ENCODE data around the gene PRKCG. TPM values are rescaled to one million over a fixed set of nuclear protein-coding genes. Genes with fewer than 3 reads are reported as not detected.
A peak's percentile ranks its signal among the peaks of the same experiment; 100 is the strongest.
"Not testable (repeated sequence)": the region's sequence is repeated elsewhere in the genome, so short reads cannot be mapped to it uniquely, and the experiment has no call there.

Gene PRKCG
- total and polyA plus RNA-seq, 4 donors = 1.2 TPM; not detected in 3

DNA sequence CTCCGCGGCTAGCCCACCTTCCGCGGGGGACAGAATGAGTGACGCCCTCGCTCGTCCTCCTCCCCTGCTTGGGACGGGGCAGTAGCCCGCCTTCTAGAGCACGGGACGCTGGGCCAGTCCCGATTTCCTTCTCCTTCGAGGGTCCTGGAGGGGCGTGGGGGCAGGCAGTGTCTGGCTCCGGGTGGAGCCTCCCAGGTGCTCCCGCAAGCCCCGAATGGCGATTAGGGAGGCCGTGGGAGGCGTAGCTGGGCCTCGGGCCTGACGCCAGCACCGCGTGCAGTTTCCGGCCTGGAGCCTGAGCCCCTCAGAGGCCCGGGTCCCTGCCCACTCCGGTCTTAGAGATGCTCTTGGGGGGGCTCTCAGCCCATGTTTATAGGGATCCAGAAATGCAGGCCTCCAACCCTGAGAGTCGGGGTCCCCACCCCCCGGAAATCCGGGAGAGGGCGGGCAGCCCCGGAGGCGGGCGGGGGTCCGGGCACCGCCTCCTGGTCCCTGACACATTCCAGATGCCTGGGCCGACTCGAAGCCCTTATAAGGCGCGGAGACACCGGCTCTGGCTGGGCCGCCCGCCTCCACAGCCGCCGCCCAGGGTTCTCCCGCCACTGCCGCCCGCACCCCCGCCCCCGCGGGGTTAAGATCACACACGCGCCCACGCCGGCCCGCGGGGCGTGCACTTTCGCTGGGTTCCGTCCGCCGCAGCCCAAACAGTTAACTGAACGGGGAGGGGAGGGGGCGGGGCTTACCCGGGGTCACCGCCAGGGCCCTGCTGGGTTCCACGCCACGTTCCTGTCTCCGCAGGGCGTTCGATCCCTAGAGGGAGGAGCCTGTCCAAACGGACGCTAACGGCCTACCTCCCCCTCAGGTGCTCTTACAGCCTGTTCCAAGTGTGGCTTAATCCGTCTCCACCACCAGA lies 12.8 kb upstream of the PRKCG start:
- Histone ChIP-seq H3K4me1 (ENCODE audit: control insufficient read depth in 1 of 2, insufficient read depth in 2 of 2, low read length in 2 of 2) (no peaks in the 10 kb centered on the region), H3K4me3 (ENCODE audit: low read length in 2 of 2) (peak overlapping the region; percentile 91 to 99), H3K27me3 (ENCODE audit: control insufficient read depth in 1 of 2, insufficient read depth in 2 of 2, low read length in 1 of 2) (no peaks in the 10 kb centered on the region), H3K27ac (ENCODE audit: low read depth in 1 of 2, low read length in 2 of 2) (peak overlapping the region; percentile 94 to 98), H3K9me3 (ENCODE audit: control insufficient read depth, low read length) (no peaks in the 10 kb centered on the region), H3K36me3 (ENCODE audit: control insufficient read depth in 1 of 2, insufficient read depth in 2 of 2, low read length in 1 of 2) (peaks cover 0 to 8% of the 10 kb centered on the region in 2 donors)
- intact Hi-C loops (cut with DNase I) = loop anchor here (5.0 to 10.0 kb wide), 5 partner anchors 246 to 1246 kb away; partner anchors contain the start of genes TSEN34 (in 2 of the 2), LENG8 (in 1 of the 2), PPP1R12C (in 1 of the 2) and PRPF31 (in 1 of the 2)
- ATAC-seq (ENCODE audit: low FRiP score) (peak; percentile 68), DNase-seq (peak; percentile 93 to 97)
- 0 to 1% methylated on average over 54 to 75 of the region's 75 CpGs for WGBS, 2 donors

DNA sequence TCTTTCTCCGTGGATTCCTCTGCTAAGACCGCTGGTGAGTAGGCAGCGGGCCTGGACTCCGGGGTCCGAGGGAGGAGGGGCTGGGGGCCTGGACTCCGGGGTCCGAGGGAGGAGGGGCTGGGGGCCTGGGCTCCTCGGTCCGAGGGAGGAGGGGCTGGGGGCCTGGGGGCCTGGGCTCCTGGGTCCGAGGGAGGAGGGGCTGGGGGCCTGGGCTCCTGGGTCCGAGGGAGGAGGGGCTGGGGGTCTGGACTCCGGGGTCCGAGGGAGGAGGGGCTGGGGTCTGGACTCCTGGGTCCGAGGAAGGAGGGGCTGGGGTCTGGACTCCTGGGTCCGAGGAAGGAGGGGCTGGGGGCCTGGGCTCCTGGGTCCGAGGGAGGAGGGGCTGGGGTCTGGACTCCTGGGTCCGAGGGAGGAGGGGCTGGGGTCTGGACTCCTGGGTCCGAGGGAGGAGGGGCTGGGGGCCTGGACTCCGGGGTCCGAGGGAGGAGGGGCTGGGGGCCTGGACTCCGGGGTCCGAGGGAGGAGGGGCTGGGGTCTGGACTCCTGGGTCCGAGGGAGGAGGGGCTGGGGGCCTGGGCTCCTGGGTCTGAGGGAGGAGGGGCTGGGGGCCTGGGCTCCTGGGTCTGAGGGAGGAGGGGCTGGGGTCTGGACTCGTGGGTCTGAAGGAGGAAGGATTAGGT lies 12.1 kb upstream of the PRKCG start:
- 0 to 2% methylated on average over 15 to 24 of the region's 24 CpGs for WGBS, 2 donors
- not testable (repeated sequence) for H3K9me3 ChIP-seq (ENCODE audit: control insufficient read depth, low read length); DNase-seq; H3K4me1 ChIP-seq (ENCODE audit: control insufficient read depth in 1 of 2, insufficient read depth in 2 of 2, low read length in 2 of 2); H3K27ac ChIP-seq (ENCODE audit: low read depth in 1 of 2, low read length in 2 of 2); ATAC-seq (ENCODE audit: low FRiP score); H3K27me3 ChIP-seq (ENCODE audit: control insufficient read depth in 1 of 2, insufficient read depth in 2 of 2, low read length in 1 of 2)
- H3K4me3 ChIP-seq (ENCODE audit: low read length in 2 of 2) = peak overlapping the region; percentile 91 to 99
- intact Hi-C loops (cut with DNase I) = loop anchor here (5.0 to 10.0 kb wide), 5 partner anchors 245 to 1245 kb away; partner anchors contain the start of genes TSEN34 (in 2 of the 2), LENG8 (in 1 of the 2), PPP1R12C (in 1 of the 2) and PRPF31 (in 1 of the 2)
- peaks cover 0 to 12% of the 10 kb centered on the region in 2 donors for H3K36me3 ChIP-seq (ENCODE audit: control insufficient read depth in 1 of 2, insufficient read depth in 2 of 2, low read length in 1 of 2)

- no peak overlapping the region for H3K27ac ChIP-seq (ENCODE audit: low read depth in 1 of 2, low read length in 2 of 2)
- ATAC-seq (ENCODE audit: low FRiP score) (no peak), DNase-seq (peak; percentile 73 to 78)
- H3K4me1 ChIP-seq (ENCODE audit: control insufficient read depth in 1 of 2, insufficient read depth in 2 of 2, low read length in 2 of 2) = no peaks in the 10 kb centered on the region
- intact Hi-C loops (cut with DNase I) = no loop called here
- H3K4me3 ChIP-seq (ENCODE audit: low read length in 2 of 2) = no peak overlapping the region
- peaks cover 0 to 12% of the 10 kb centered on the region in 2 donors for H3K36me3 ChIP-seq (ENCODE audit: control insufficient read depth in 1 of 2, insufficient read depth in 2 of 2, low read length in 1 of 2)
- WGBS, 2 donors = 49 to 52% methylated on average over 5 of the region's 5 CpGs
- no peaks in the 10 kb centered on the region for H3K27me3 ChIP-seq (ENCODE audit: control insufficient read depth in 1 of 2, insufficient read depth in 2 of 2, low read length in 1 of 2)
- no peaks in the 10 kb centered on the region for H3K9me3 ChIP-seq (ENCODE audit: control insufficient read depth, low read length)
These were observed 11.5 kb upstream of the PRKCG start for GRCh38 chr19:53870485-53870844.

GRCh38 chr19:53871454-53871853 lies 10.5 kb upstream of the PRKCG start:
- H3K9me3 ChIP-seq (ENCODE audit: control insufficient read depth, low read length) = no peaks in the 10 kb centered on the region
- ATAC-seq (ENCODE audit: low FRiP score) (no peak), DNase-seq (no peak)
- no peak overlapping the region for H3K27ac ChIP-seq (ENCODE audit: low read depth in 1 of 2, low read length in 2 of 2)
- H3K36me3 ChIP-seq (ENCODE audit: control insufficient read depth in 1 of 2, insufficient read depth in 2 of 2, low read length in 1 of 2) = peaks cover 0 to 12% of the 10 kb centered on the region in 2 donors
- intact Hi-C loops (cut with DNase I) = no loop called here
- H3K4me3 ChIP-seq (ENCODE audit: low read length in 2 of 2) = no peak overlapping the region
- no peaks in the 10 kb centered on the region for H3K27me3 ChIP-seq (ENCODE audit: control insufficient read depth in 1 of 2, insufficient read depth in 2 of 2, low read length in 1 of 2)
- no peaks in the 10 kb centered on the region for H3K4me1 ChIP-seq (ENCODE audit: control insufficient read depth in 1 of 2, insufficient read depth in 2 of 2, low read length in 2 of 2)
- 52 to 61% methylated on average over 7 of the region's 7 CpGs for WGBS, 2 donors

DNA sequence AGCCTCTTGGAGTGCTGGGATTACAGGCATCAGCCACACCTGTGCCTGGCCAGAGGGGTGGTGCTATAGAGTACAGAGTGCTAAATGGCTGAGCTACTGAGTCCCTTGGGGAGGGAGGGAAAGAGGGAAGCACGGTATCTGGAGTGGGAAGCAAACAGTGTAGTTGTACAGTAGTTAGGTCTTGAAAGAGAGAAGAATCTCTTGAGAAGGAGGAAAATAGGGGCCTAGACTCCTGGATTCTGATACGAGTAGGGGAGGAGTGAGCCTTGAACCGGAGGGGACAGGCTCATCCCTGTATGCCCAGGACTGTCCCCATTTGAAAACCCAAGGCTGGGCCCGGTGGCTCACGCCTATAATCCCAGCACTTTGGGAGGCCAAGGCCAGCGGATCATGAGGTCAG lies 9.2 kb upstream of the PRKCG start:
- DNase-seq (no peak), ATAC-seq (ENCODE audit: low FRiP score) (no peak)
- intact Hi-C loops (cut with DNase I) = no loop called here
- no peaks in the 10 kb centered on the region for H3K9me3 ChIP-seq (ENCODE audit: control insufficient read depth, low read length)
- H3K4me3 ChIP-seq (ENCODE audit: low read length in 2 of 2) = no peak overlapping the region
- H3K4me1 ChIP-seq (ENCODE audit: control insufficient read depth in 1 of 2, insufficient read depth in 2 of 2, low read length in 2 of 2) = no peaks in the 10 kb centered on the region
- peaks cover 0 to 12% of the 10 kb centered on the region in 2 donors for H3K36me3 ChIP-seq (ENCODE audit: control insufficient read depth in 1 of 2, insufficient read depth in 2 of 2, low read length in 1 of 2)
- H3K27me3 ChIP-seq (ENCODE audit: control insufficient read depth in 1 of 2, insufficient read depth in 2 of 2, low read length in 1 of 2) = no peaks in the 10 kb centered on the region
- no peak overlapping the region for H3K27ac ChIP-seq (ENCODE audit: low read depth in 1 of 2, low read length in 2 of 2)
- WGBS, 2 donors = 73 to 74% methylated on average over 6 of the region's 6 CpGs

- WGBS, 2 donors = 90 to 91% methylated on average over 50 to 51 of the region's 51 CpGs
- DNase-seq (peak in 1 of 2 donors; percentile 77), ATAC-seq (ENCODE audit: low FRiP score) (no peak)
- Histone ChIP-seq H3K4me3 (ENCODE audit: low read length in 2 of 2) (no peak overlapping the region), H3K4me1 (ENCODE audit: control insufficient read depth in 1 of 2, insufficient read depth in 2 of 2, low read length in 2 of 2) (no peaks in the 10 kb centered on the region), H3K27ac (ENCODE audit: low read depth in 1 of 2, low read length in 2 of 2) (no peak overlapping the region), H3K36me3 (ENCODE audit: control insufficient read depth in 1 of 2, insufficient read depth in 2 of 2, low read length in 1 of 2) (peaks cover 0 to 12% of the 10 kb centered on the region in 2 donors), H3K27me3 (ENCODE audit: control insufficient read depth in 1 of 2, insufficient read depth in 2 of 2, low read length in 1 of 2) (no peaks in the 10 kb centered on the region), H3K9me3 (ENCODE audit: control insufficient read depth, low read length) (no peaks in the 10 kb centered on the region)
- intact Hi-C loops (cut with DNase I) = no loop called here
These were observed 8.0 kb upstream of the PRKCG start for GRCh38 chr19:53873773-53874605.

DNA sequence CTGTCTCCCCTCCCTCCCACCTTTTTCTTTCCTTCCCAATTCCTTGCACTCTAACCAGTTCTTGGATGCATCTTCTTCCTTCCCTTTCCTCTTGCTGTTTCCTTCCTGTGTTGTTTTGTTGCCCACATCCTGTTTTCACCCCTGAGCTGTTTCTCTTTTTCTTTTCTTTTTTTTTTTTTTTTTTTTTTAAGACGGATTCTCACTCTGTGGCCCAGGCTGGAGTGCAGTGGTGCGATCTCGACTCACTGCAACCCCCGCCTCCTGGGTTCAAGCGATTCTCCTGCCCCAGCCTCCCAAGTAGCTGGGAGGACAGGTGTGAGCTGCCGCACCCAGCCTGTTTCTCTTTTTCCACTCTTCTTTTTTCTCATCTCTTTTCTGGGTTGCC lies 7.4 kb upstream of the PRKCG start:
- no peak for ATAC-seq (ENCODE audit: low FRiP score)
- H3K4me1 ChIP-seq (ENCODE audit: control insufficient read depth in 1 of 2, insufficient read depth in 2 of 2, low read length in 2 of 2) = no peaks in the 10 kb centered on the region
- H3K4me3 ChIP-seq (ENCODE audit: low read length in 2 of 2) = no peak overlapping the region
- no peaks in the 10 kb centered on the region for H3K9me3 ChIP-seq (ENCODE audit: control insufficient read depth, low read length)
- H3K36me3 ChIP-seq (ENCODE audit: control insufficient read depth in 1 of 2, insufficient read depth in 2 of 2, low read length in 1 of 2) = peaks cover 0 to 12% of the 10 kb centered on the region in 2 donors
- H3K27me3 ChIP-seq (ENCODE audit: control insufficient read depth in 1 of 2, insufficient read depth in 2 of 2, low read length in 1 of 2) = no peaks in the 10 kb centered on the region
- WGBS, 2 donors = 72 to 89% methylated on average over 6 of the region's 6 CpGs
- no peak overlapping the region for H3K27ac ChIP-seq (ENCODE audit: low read depth in 1 of 2, low read length in 2 of 2)
- DNase-seq = no peak
- intact Hi-C loops (cut with DNase I) = no loop called here

- Histone ChIP-seq H3K36me3 (ENCODE audit: control insufficient read depth in 1 of 2, insufficient read depth in 2 of 2, low read length in 1 of 2) (peaks cover 0 to 12% of the 10 kb centered on the region in 2 donors), H3K4me1 (ENCODE audit: control insufficient read depth in 1 of 2, insufficient read depth in 2 of 2, low read length in 2 of 2) (no peaks in the 10 kb centered on the region), H3K9me3 (ENCODE audit: control insufficient read depth, low read length) (no peaks in the 10 kb centered on the region), H3K27ac (ENCODE audit: low read depth in 1 of 2, low read length in 2 of 2) (no peak overlapping the region), H3K27me3 (ENCODE audit: control insufficient read depth in 1 of 2, insufficient read depth in 2 of 2, low read length in 1 of 2) (no peaks in the 10 kb centered on the region), H3K4me3 (ENCODE audit: low read length in 2 of 2) (no peak overlapping the region)
- WGBS, 2 donors = 69 to 71% methylated on average over 17 of the region's 17 CpGs
- intact Hi-C loops (cut with DNase I) = no loop called here
- ATAC-seq (ENCODE audit: low FRiP score) = no peak
- DNase-seq = no peak
These were observed 6.2 kb upstream of the PRKCG start for GRCh38 chr19:53875602-53876325.

Measured in aorta (tissue), 5 donors.